Testis (tissue), 2 donors: ENCODE data around the gene IL23A.

Experiments used
- CTCF ChIP-seq, 3 experiments: fragments of 450-650 bp in 2 of 3; fragments of 200-600 bp in 1 of 3; sonication (generic) in 1 of 3; IDR thresholded peaks; one replicate each; pipeline ENCODE4 v1.5.1; 2016 to 2019; ENCODE audit warnings: antibody characterized with exemption in 3 of 3, mild to moderate bottlenecking in 2 of 3, moderate library complexity in 1 of 3
- POLR2A ChIP-seq: fragments of 450-650 bp; IDR thresholded peaks from one replicate; pipeline ENCODE4 v1.6.1; 2017; ENCODE audit warnings: antibody characterized with exemption, mild to moderate bottlenecking, moderate library complexity

- TF ChIP-seq CTCF (IDR thresholded peaks at IDR 0.05) = no peak
- no peak for TF ChIP-seq POLR2A
Measured at GRCh38 chr12:56304872-56305590, 33.7 kb upstream of the IL23A start.
